ENCODE results near the gene DPP4. TPM values are rescaled to one million over a fixed set of nuclear protein-coding genes. Genes with fewer than 3 reads are reported as not detected.

DPP4 gene
- total RNA-seq, 4 donors from 2014 or later, result 3.2 to 6.4 (median 5.1) TPM

- no peak for DNase-seq (ENCODE audit: low spot score in 2 of 2)
- WGBS, 2 donors, result 55 to 68% methylated on average over 7 of the region's 7 CpGs
- H3K4me3 ChIP-seq (ENCODE audit: low read depth, poor library complexity, severe bottlenecking), result no peak overlapping the region
- no peak for TF ChIP-seq POLR2A (IDR thresholded peaks at IDR 0.05)
- intact Hi-C loops (cut with DNase I; ENCODE audit: low total_unique reads), result no loop called here
These were observed 17.5 kb upstream of the DPP4 start for GRCh38 chr2:162091325-162092007.

GRCh38 chr2:162090109-162090508 is 16.1 kb upstream of the DPP4 start:
- intact Hi-C loops (cut with DNase I; ENCODE audit: low total_unique reads), result no loop called here
- H3K4me3 ChIP-seq (ENCODE audit: low read depth, poor library complexity, severe bottlenecking), result no peak overlapping the region
- DNase-seq (ENCODE audit: low spot score in 2 of 2), result no peak
- WGBS, 2 donors, result 20 to 28% methylated on average over 1 of the region's 1 CpG
- TF ChIP-seq POLR2A (IDR thresholded peaks at IDR 0.05) (no peak), CTCF (IDR thresholded peaks at IDR 0.05) (no peak)

- TF ChIP-seq CTCF (IDR thresholded peaks at IDR 0.05), result no peak
- TF ChIP-seq POLR2A (IDR thresholded peaks at IDR 0.05), result no peak
- 77 to 79% methylated on average over 2 of the region's 2 CpGs for WGBS, 2 donors
- intact Hi-C loops (cut with DNase I; ENCODE audit: low total_unique reads), result no loop called here
These were observed 12.9 kb upstream of the DPP4 start for GRCh38 chr2:162086904-162087303.

DNA sequence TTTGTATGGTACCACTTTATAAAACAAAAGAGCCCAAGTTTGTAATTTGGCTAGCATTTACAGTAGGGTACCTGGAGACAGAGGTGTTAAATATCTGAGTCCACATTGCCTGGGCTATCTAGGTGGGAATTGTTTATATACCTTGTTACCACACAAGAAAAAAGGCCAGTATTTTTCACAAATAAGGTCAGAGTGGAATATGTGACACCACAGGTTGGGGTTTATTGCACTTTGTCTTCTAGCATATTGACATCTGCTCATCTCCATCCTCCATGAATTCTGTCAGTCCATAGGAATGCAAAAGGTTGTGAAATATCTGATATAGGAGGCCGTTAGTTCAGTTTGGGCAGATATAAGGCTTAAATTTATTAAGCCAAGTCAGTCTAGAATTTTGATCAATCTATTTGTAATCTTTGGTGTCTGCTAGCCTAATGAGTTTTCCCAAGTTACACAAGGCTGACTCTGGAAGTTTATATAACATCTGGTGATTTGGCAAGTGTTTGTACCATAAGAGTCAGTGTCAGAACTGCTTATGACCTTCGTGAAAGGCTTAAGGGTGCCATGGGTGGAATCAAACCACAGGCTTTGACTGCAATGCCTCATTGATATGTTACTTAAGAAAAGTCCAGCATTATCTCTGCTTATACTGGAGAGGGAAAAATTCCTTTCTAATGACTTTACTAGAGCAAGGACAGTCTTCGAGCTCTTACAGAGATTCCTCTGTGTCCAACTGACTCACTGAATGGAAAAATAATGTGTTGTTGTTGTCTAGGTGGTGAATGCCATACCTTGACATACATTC is 11.3 kb upstream of the DPP4 start:
- H3K4me3 ChIP-seq (ENCODE audit: low read depth, poor library complexity, severe bottlenecking), result no peak overlapping the region
- 55 to 67% methylated on average over 3 of the region's 3 CpGs for WGBS, 2 donors
- TF ChIP-seq CTCF (IDR thresholded peaks at IDR 0.05) (no peak), POLR2A (IDR thresholded peaks at IDR 0.05) (no peak)
- intact Hi-C loops (cut with DNase I; ENCODE audit: low total_unique reads), result no loop called here
- no peak for DNase-seq (ENCODE audit: low spot score in 2 of 2)

More at GRCh38 chr2:162086904-162087303, 12.9 kb upstream of the DPP4 start:
- no peak for DNase-seq (ENCODE audit: low spot score in 2 of 2)
- no peak overlapping the region for H3K4me3 ChIP-seq (ENCODE audit: low read depth, poor library complexity, severe bottlenecking)

- DNase-seq (ENCODE audit: low spot score in 2 of 2), result no peak
- 62 to 74% methylated on average over 2 of the region's 2 CpGs for WGBS, 2 donors
- intact Hi-C loops (cut with DNase I; ENCODE audit: low total_unique reads), result no loop called here
- no peak overlapping the region for H3K4me3 ChIP-seq (ENCODE audit: low read depth, poor library complexity, severe bottlenecking)
- TF ChIP-seq POLR2A (IDR thresholded peaks at IDR 0.05) (no peak), CTCF (IDR thresholded peaks at IDR 0.05) (no peak)
These were observed 10.5 kb upstream of the DPP4 start for GRCh38 chr2:162084536-162084935.

DNA sequence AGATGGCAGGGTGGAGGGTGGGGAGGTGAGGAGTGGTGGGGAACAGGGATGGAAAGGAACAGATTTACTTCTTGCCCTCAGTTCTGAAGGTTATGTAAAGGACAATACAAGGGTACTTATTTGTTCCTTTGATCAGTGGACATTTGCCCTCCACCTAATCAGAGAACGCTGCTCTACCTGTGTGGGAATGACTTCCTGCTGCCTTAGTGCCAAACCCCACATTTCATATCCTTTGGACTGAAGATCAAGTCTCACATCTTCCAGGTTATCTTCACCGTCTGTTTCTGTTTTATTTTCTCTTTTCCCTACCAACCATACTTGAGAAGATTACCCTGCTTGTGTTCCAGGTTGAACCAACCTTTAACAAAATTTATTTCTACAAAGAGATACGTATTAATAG is 8.7 kb upstream of the DPP4 start:
- intact Hi-C loops (cut with DNase I; ENCODE audit: low total_unique reads), result no loop called here
- no peak for TF ChIP-seq POLR2A (IDR thresholded peaks at IDR 0.05)
- no peak for TF ChIP-seq CTCF (IDR thresholded peaks at IDR 0.05)
- WGBS, 2 donors, result 92 to 94% methylated on average over 3 of the region's 3 CpGs
- DNase-seq (ENCODE audit: low spot score in 2 of 2), result no peak
- no peak overlapping the region for H3K4me3 ChIP-seq (ENCODE audit: low read depth, poor library complexity, severe bottlenecking)
